GM19463 (cell line): Measurements from ENCODE around the gene FAM120B.

Experiments
- ATAC-seq: cut with Tn5 transposase; IDR thresholded peaks from one replicate; pipeline ENCODE4 v1.9.1; 2021; ENCODE audit warnings: mild to moderate bottlenecking, moderate library complexity; ENCODE audit not compliant: unreplicated experiment

Gene FAM120B

DNA sequence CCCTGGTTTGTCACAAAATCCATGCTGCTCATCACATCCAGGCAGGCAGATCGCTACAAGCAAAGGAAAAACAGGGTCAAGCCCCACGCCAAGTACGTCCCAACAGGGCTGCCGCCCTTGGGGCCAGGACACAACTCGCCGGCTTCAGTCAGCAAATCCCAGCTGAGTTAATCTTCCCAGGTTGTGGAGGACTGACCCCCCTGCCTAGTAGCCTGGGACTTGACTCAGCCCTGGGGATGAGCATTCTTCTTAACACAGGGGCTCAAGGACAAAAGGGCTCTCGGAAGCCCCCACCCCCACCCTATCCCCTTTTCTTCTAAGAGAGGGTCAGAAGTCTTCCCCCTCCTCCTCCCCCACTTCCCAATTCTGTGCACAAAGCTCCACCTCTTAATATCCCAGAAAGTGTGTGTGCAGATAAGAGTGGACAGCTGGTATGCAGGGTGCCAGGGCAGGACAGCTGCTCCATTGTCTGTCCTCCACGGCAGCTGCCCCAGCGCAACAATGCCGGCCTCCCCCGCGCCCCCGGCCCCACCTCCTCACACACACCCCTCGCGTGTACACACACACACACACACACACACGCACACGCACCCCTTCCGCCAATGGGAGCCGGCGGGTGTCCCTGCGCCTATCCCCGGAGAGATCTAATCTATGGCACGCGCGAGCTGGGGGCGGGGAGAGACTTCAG lies 20.2 kb upstream of the FAM120B start:
- ATAC-seq, result no peak

DNA sequence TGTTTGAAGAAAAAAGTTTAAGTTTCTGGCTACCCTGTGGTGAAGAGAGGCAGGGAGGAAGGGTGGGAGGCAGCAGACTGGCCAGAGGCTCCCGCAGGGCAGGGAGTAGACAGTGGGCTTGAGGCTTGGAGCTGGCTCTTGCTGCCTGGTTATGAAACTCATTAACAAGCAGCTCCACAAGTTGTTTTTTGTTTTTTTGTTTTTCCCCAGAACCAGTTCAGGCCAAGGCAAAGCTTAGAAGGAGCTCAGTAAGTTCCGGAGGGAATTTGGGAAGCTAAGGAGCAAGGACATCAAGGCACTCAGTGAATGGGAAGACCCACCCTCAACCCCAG lies 19.7 kb upstream of the FAM120B start:
- ATAC-seq, result no peak

DNA sequence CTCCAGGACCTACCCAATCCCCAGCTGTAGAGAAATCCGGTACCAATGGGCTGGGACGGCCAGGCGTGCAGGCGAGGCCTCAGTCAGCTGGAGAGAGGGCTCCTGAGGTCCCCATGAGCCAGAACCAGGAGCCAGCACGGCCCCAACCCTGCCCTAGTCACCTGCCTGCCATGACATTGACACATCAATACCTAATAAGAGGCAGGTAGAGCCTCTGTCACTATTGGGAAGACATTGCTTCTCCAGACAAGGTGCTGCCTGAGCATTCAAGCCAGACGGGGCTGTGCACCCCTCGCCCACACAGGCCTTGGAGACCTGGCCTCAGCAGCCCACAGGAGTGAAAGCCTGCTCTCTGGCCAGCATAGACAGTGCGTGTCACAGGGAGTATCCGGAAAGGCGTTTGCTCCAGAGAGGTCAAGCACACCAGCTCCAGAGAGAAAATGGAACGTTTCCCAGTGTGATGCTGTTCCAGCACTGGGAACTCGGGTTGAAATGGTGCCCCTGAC lies 19.1 kb upstream of the FAM120B start:
- ATAC-seq, result no peak

DNA sequence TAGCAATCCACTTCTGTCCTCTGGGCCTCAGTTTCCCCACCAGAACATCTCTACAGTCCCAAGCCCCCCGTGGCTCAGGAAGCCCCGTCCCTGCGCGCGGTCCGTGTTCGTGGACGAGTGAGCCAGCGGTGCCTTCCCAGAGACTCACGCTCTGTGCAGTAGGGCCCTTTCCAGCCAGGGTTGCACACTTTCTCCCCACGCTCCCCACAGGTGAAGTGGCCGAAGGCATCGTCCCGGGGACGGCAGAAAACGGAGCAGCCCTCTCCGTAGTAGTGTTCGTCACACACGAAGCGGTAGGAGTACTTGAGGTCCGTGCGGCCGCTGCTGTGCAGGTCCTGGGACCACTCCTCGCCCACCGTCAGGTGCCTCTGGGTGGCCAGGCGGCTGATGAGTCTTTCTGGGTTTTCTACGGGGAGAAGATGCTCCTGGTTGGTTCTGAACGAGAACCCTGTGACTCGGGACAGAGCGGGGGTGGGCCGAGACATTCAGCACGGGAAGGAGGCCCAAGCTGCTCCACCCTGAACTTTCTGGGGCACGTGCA lies 18.4 kb upstream of the FAM120B start:
- ATAC-seq, result no peak

DNA sequence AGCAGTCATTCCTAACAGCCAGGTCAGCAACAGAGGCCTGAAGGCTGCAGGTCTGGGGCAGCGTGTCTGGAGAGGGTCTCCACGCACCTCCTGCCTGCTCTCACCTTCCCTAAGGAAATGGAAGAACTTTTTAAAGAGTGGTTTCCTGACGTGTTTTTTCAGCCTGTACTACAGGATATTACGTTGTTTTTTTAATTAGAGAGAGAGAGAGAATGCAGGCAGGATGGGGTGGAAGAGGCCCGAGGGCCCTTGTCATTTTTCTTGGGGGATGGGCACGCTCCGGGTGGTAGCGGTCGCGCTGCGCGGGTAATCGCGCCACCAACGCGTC lies 17.7 kb upstream of the FAM120B start:
- no peak for ATAC-seq

DNA sequence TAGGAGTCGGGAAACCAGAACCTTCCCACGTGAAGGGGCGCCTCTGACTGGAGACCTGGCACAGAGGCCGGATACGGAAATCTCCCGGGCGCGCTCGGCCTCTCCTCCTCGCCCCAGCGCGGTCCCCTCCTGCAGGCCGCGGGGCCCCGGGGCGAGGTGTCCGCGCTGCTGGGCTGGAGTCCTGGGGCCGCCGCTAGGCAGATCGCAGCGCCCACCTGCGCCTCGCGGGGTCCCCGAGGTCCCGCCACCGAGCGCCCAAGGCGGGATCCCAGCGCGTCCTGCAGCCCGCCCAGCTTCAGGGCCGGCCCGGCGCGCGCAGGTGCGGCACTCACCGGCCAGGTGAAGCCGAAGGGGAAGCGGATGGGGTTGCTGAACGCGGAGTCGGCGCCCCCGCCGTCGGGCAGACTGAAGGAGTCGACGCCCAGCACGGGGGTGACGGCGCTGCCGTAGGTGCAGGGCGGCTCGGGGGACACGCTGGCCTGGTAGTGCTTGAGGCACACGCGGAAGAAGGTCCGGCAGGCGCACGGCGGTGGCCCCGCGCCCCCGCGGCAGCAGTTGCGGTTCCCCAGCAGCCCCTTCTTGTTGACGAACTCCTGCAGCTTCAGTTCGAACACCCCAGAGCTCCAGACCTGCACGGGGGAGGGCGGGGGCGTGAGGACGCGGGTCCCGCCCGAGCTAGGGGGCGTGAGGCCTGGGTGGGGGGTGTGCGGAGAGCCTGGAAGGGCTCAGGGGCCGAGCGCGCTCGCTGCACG lies 17.2 kb upstream of the FAM120B start:
- no peak for ATAC-seq

DNA sequence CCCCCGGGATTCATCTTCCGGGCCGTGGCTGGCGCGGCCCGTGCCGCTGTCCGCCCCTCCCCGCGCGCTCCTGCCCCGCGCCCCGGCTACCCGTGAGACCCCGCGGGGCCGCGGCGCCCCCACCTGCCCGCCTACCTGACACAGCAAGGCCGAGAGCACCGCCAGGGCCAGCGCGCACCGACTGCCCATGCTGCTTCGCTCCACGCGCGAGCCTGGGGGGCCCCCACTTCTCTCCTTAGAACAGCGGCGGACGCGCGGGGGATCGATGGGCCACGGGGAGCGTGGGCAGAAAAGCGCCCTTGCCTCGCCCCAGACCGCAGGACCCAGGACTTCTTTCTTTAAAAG lies 16.6 kb upstream of the FAM120B start:
- ATAC-seq, result peak; percentile 2

DNA sequence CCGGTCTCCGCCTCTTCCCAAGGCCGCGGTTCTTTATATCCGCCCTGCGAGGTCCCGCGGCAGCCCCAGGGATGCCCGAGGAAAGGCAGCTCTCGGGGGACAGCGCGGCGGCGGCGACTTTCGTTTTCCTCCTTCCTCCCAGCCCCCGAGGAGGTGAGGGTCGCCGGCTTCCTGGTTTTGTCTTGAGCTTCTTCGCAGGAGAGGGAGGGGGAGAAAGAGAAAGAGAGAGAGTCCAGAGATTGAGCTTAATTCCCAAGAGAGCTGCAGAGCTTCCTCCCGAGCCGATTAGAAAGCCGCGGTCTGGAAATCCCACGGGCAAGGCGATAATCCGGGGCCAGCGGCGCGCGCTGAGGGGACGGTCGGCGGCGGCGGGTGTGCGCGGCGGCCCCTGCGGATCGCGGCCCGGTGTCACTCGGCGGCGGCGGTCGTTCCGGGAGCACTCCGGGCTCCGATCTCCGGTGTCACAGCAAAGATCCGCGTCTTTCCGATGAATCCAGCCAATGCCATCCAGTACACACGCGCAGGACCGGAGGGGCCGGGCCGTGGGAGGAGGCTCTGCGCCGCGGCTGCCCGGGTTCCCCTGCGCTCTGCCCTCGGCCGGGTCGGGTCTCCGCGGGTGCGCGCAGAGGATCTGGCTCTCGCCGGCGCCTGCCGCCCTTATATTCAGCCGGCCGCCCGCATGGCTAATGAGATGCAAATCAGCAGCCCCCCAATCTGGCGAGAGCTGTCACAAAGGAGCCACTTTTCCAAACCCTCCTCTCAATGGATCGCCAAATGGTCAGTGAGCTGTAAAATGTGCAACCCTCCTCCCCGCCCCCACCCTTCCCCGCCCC lies 16.0 kb upstream of the FAM120B start, which contains the start of gene DLL1:
Gene DLL1 (minus strand): TSS at position 783 of the 833 bp plus-strand sequence. CDS start 939 bp downstream, outside the sequence.
- ATAC-seq, result peak; percentile 22

DNA sequence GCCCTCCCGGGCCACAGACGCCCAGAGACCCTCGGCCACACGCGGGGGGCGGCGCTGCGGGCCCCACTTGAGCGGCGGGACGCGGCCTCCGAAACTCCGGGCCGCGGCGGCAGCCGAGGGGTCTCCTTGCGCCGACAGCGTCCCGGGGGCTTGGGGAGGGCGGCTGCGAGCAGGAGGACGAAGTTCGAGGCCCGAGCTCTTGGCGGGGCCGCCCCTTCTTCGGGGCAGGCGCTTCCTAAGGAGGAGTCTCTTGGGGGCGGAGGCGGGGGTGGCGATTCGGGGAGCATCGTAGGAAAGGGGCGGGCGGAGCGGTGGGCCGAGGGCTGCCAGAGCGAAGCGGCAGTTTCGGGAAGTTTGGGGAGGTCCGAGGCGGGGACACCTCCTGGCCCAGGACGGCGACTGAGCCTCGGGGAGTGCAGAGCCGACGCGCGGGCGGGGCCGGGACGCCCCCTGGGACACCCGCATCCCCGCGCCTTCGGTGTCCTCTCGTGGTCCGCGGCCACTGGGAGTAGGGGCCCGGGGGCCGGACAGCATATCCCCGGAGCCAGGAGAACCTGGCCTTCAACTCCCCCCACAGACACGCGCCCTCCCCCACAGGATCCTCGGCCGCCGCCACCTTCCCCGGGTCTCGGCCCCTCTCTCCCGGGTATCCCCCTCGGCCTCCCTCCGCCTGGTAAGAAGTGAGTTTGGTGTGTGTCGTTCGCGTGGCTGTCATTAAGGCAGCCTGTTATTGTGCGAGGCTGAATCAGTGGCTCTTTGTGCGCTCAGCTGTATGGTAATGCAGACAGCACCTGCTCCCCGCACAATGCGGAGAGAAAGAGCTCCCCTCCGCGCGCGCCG lies 15.1 kb upstream of the FAM120B start:
- ATAC-seq, result no peak

DNA sequence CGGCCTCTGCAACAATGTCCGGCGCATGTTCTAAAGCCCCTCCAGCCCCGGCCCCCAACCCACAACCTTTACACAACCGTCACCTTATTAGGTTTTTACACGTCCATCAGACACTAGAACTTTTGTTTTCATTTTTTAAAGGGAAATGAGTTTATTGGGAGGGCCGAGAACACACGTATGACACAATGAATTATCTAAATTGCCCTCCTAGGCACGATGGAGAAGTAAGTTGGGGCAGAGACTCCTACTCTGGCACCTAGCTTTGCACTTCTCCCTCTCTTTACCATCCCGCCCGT lies 14.5 kb upstream of the FAM120B start:
- no peak for ATAC-seq

DNA sequence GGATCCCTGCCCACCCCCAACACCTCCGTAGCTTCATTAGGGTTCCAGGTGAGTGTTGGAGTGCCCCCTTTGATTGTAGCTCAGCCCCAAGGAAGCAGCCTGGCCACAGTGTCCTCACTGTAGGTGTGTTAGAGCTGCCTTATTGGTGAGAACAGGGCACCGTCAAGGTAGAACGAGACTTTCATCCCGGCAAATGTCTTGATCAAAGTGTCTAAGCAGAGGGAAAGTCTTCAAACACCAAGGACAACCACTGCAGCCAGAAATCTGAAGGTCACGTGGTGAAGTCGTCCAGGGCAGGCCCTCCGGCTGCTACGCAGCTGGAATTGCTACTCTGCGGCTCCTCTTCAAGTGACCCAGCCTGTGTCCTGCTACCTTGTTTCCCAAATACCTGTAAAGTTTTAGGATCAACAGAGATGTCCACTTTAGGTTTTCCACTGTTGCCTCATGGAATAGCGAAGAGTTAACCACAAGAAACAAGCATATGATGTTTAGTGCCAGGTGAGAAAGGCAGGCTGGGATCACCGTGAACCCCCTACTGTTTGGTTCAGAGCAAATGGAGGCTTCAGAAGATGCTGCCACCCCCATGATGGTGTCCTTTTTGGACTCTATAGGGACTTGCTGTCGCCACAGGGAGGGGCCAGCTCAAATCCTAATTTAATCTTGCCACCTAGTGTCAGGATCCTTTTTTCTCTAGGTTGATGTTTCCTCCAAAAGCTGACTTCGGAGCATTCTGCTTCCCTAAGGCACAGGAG lies 14.0 kb upstream of the FAM120B start:
- no peak for ATAC-seq

DNA sequence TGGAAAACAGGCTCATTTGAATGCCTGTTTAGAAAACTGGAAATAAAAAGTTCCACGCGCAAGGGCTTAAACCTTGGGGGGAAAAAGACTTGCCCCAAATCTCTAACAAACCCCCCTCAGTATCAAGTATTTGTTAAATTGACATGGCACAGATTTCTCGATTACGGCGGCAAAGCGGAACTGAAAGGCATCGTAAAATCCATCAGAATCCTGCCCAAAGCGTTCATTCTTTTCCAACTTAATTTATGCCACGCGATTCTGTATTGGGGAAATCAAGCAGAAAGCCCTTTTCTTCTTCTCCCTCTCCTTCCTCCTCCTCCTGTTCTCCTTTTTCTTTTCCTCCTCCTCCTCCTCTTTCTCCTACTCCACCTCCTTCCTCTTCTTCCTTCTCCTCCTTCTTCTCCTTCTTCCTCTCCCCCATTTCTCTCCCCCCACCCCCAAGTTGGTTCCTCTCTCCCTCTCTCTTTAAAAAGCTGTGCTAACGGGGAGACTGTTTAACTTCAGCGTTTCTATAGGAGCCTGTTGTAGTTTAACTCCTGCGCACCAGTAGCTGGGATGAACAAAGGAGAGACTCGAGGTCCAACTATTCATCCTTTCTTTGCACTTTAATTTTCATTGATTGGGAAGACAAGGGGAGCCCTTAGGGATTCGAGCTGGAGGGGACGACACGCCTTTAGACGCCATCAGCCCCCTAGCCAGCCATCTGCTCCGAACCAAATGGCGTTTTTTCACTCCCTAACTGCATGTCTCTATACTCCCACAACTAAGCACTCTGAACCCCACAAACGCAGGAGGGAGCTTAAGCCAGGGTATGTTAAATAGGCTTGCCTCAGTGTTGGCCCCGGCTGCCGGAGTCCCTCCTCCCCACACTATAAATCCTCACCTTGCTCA lies 13.0 kb upstream of the FAM120B start:
- ATAC-seq, result no peak

DNA sequence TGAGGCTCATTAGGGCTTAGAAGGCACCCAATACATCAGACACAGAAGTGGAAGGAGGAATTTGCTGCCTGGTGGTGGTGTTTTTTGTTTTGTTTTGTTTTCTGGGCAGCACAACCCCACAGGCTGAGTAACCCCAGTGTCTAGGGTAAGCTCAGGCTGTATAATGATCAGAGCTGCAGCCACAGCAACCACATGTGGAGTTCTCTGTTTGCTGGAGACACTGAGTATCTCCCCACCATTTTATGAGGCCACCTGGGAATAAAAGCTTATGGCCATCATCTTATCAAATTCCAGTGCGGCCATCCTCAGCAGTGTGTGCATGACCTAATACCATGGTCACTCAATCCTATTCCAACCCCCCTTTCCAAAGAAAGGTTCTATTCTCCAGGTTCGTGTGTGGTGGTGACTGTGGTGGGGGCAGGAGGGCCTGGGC lies 12.2 kb upstream of the FAM120B start:
- no peak for ATAC-seq

DNA sequence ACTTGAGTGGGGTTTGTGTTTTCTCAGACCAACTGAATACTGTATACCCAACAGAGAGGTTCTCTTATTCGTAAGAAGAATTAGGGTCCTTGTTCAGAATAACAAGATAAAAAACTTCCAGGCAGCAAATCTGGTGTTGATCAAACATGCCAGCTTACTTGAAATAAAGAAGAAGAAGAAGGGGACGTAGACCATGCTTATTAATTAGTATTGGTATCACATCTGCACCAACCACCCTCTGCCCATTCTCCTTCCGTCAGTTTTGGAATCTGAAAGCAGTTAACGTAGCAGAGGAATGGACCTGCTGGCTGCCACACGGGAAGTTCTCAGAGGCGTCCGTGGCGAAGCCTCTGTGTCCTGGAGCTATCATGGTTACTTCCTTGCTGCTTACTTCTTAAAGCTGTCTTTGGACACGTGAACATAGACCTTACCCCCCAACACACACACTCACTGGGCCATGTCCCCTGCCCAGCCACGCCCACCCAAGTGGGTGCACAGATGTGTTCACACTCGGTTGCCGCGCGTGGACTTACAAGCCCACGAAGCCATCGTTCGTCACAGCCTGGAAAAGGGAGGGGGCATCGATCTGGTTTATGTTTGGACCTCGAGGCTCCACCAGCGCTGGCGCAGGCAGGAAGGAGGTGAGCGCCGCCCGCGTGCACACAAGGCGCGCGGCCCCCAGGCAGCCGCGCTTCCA lies 11.6 kb upstream of the FAM120B start:
- ATAC-seq, result no peak

DNA sequence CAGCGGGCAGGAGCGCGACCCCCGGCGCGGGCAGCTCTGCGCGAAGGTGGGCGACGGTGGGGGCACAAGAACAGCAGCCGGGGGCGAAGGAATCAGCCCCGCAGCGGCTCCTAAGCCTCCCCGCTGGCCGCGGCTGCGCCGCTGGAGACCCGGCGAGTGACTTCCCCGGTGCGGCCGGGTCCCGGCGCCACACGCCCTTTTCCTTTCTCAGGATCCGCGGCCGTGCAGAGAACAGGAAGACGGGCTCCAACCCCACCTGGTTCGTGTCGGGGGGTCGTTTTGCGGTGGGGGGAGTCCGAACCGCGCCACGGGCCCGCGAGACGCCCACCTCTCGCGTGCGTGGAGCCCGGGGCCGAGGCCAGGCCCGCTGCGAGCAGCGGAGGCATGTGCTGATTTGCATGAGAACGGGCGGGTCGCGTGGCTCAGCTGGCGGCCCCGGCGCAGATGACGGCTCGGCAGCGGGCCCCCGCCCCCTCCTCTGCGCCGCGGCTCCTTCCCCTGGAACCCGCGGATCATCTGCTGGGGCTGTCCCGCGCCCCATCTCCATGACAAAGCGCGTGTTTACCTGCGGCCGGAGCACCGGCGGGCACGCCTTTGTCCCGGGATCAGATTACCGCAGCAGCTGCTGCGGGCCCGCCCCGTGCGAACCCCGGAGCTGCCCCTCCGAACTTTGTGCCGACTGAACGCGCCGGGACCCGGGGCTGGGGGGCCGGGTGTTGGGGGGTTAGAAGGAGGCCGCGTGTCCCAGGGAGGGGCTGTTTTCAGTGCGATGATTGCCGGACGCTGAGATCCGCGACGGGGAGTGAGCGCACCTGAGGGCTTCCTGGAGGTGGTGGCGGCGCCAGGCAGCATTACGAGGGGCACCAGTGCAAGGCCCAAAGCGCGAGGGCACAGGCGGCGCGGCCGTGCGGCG lies 10.8 kb upstream of the FAM120B start:
- peak; percentile 44 for ATAC-seq

DNA sequence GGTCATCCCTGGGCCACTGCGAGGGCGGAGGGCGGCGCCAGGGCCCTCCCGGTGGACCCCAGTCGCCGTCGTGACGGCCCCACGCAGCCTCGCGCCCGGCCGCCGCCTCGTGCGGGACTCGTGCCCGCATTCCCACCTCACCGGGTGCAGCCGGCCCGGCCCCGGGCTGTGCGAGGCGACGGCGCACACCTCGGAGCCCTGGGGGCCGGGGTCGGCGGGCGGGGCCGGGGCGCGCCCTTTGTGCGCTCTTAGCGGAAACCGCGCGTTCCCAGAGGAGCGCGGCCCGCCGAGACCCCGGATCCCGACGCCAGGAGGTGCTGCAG lies 10.2 kb upstream of the FAM120B start:
- no peak for ATAC-seq

DNA sequence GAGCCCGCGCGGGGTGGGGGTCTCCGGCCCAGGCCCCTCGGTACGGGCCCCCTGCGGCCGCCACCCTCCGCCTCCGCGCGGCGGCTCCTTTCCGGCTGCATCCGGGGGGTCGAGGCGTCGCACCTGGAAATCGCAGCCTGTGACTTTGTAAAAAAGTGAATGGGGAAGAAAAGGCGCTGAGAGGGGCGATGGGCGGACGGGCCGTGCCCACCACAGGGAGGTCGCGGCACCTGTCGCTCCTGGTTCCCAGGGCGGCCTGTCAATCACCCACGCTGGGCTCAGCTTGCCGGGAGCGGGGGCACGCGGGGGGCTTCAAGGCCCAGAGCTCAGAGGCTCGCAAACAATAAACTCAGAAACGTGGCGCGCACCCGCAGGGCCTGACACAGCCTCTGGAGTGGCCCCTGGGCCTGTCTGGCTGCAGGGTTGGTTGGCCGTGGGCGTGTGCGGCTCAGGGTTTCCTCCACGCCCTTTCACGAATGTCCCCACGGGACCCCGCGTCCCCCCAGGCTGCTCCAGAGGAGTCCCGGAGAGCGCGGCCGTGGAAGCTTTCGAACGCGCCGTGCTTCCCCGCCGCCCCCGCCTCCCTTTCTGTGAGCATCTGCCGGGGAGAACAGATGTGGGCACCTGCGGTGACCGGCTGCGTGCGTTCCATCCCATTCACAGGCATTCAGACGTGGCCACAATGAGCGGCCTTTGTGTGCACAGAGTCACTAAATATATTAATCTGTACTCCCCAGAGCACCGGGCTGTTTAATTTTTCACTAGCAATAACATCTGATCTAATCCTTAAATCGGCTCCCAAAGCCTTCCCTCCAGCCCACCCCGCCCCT lies 9.6 kb upstream of the FAM120B start:
- ATAC-seq, result no peak
